ENCODE results near the gene ASS1.

ASS1 gene

GRCh38 chr9:130444565-130445221 lies at the start of gene ASS1 (continued):
- no peak for TF ChIP-seq PRDM4 (tag by site-specific recombination; IDR thresholded peaks at IDR 0.05)
- 0 out of 2 replicates have a peak, but pooled peaks have one; percentile 20 for TF ChIP-seq IKZF3 (tag by site-specific recombination; IDR thresholded peaks at IDR 0.05)
- no peak for TF ChIP-seq REST (tag by site-specific recombination; IDR thresholded peaks at IDR 0.05)
- TF ChIP-seq ZNF391 (tag by site-specific recombination; IDR thresholded peaks at IDR 0.05; ENCODE audit: borderline replicate concordance, low read depth): no peak
- peak; percentile 51; the same call in 1 of the 2 replicates for TF ChIP-seq KLF8 (tag by site-specific recombination; IDR thresholded peaks at IDR 0.05)
- TF ChIP-seq MEIS1 (CRISPR knock-in tag; IDR thresholded peaks at IDR 0.05; ENCODE audit: borderline replicate concordance): no peak
- no peak for TF ChIP-seq WT1 (tag by site-specific recombination; IDR thresholded peaks at IDR 0.05)
- no peak for TF ChIP-seq ZNF660 (tag by site-specific recombination; IDR thresholded peaks at IDR 0.05)
- no peak for TF ChIP-seq ZNF777 (tag by site-specific recombination; IDR thresholded peaks at IDR 0.05; ENCODE audit: borderline replicate concordance)
- TF ChIP-seq ZNF629 (tag by site-specific recombination; IDR thresholded peaks at IDR 0.05): no peak
- TF ChIP-seq ZNF529 (tag by site-specific recombination; IDR thresholded peaks at IDR 0.05; ENCODE audit: insufficient replicate concordance): no peak
- TF ChIP-seq, protein P1, sequence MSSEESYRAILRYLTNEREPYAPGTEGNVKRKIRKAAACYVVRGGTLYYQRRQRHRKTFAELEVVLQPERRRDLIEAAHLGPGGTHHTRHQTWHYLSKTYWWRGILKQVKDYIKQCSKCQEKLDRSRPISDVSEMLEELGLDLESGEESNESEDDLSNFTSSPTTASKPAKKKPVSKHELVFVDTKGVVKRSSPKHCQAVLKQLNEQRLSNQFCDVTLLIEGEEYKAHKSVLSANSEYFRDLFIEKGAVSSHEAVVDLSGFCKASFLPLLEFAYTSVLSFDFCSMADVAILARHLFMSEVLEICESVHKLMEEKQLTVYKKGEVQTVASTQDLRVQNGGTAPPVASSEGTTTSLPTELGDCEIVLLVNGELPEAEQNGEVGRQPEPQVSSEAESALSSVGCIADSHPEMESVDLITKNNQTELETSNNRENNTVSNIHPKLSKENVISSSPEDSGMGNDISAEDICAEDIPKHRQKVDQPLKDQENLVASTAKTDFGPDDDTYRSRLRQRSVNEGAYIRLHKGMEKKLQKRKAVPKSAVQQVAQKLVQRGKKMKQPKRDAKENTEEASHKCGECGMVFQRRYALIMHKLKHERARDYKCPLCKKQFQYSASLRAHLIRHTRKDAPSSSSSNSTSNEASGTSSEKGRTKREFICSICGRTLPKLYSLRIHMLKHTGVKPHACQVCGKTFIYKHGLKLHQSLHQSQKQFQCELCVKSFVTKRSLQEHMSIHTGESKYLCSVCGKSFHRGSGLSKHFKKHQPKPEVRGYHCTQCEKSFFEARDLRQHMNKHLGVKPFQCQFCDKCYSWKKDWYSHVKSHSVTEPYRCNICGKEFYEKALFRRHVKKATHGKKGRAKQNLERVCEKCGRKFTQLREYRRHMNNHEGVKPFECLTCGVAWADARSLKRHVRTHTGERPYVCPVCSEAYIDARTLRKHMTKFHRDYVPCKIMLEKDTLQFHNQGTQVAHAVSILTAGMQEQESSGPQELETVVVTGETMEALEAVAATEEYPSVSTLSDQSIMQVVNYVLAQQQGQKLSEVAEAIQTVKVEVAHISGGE (tag by site-specific recombination; conservative IDR thresholded peaks at IDR 0.05; ENCODE audit: low read depth): no peak
- TF ChIP-seq, protein P2, sequence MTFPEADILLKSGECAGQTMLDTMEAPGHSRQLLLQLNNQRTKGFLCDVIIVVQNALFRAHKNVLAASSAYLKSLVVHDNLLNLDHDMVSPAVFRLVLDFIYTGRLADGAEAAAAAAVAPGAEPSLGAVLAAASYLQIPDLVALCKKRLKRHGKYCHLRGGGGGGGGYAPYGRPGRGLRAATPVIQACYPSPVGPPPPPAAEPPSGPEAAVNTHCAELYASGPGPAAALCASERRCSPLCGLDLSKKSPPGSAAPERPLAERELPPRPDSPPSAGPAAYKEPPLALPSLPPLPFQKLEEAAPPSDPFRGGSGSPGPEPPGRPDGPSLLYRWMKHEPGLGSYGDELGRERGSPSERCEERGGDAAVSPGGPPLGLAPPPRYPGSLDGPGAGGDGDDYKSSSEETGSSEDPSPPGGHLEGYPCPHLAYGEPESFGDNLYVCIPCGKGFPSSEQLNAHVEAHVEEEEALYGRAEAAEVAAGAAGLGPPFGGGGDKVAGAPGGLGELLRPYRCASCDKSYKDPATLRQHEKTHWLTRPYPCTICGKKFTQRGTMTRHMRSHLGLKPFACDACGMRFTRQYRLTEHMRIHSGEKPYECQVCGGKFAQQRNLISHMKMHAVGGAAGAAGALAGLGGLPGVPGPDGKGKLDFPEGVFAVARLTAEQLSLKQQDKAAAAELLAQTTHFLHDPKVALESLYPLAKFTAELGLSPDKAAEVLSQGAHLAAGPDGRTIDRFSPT (tag by site-specific recombination; IDR thresholded peaks at IDR 0.05): peak; percentile 69
- TF ChIP-seq ZBTB20 (tag by site-specific recombination; IDR thresholded peaks at IDR 0.05): peak; percentile 95
- TF ChIP-seq, protein P3, sequence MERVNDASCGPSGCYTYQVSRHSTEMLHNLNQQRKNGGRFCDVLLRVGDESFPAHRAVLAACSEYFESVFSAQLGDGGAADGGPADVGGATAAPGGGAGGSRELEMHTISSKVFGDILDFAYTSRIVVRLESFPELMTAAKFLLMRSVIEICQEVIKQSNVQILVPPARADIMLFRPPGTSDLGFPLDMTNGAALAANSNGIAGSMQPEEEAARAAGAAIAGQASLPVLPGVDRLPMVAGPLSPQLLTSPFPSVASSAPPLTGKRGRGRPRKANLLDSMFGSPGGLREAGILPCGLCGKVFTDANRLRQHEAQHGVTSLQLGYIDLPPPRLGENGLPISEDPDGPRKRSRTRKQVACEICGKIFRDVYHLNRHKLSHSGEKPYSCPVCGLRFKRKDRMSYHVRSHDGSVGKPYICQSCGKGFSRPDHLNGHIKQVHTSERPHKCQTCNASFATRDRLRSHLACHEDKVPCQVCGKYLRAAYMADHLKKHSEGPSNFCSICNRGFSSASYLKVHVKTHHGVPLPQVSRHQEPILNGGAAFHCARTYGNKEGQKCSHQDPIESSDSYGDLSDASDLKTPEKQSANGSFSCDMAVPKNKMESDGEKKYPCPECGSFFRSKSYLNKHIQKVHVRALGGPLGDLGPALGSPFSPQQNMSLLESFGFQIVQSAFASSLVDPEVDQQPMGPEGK (tag by site-specific recombination; IDR thresholded peaks at IDR 0.05): no peak
- TF ChIP-seq YY1 (tag by site-specific recombination; IDR thresholded peaks at IDR 0.05): no peak
- TF ChIP-seq ZNF664 (tag by site-specific recombination; IDR thresholded peaks at IDR 0.05): no peak
- TF ChIP-seq ZEB2 (tag by site-specific recombination; IDR thresholded peaks at IDR 0.05): no peak
- no peak for TF ChIP-seq ZSCAN4 (tag by site-specific recombination; IDR thresholded peaks at IDR 0.05)
- TF ChIP-seq CTCF (tag by site-specific recombination; IDR thresholded peaks at IDR 0.05): no peak
- peak; percentile 63 for TF ChIP-seq KLF16 (tag by site-specific recombination; IDR thresholded peaks at IDR 0.05)
- TF ChIP-seq ZNF521 (tag by site-specific recombination; IDR thresholded peaks at IDR 0.05): no peak
